ENCODE measurements around the gene MTG2.

DNA sequence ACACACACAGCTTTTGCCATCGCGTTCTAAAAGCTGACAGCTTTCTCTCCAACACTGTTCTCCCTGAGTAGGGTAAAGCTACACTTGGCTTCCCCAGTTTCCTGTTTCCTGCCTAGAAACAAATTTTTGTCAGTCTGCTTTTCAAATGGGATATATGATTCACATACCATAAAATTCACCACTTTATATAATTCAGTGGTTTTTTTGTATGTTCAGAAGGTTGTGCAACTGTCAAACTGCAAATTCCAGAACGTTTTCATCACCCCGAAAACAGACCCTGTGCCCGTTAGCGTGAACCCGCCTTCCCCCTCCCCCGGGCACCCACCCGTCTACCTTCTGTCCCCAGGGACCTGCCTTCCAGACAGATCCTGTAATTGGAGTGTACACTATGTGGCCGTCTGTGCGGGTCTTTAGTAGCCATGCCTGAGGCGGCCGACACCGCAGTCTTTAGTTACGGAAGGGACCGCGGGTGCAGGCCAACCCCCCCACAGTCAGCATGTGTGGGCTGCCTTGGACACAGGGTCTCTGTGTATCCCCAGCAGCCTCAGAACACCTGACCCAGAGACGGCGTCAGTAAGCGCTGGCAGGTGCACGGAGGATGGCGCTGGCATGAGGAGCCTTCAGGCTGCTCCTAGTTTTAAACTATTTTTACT, 20.7 kb downstream of the MTG2 start:
- TF ChIP-seq CTCF (conservative IDR thresholded peaks at IDR 0.05; ENCODE audit: low read depth in 2 of 2): no peak
- no peak for TF ChIP-seq POLR2AphosphoS5 (IDR thresholded peaks at IDR 0.05; ENCODE audit: low read depth)
- no peak for TF ChIP-seq EZH2 (IDR thresholded peaks at IDR 0.05; ENCODE audit: low read depth, unreplicated experiment)
- no peak for TF ChIP-seq ETS1 (IDR thresholded peaks at IDR 0.05)
- TF ChIP-seq EZH2phosphoT487 (IDR thresholded peaks at IDR 0.05; ENCODE audit: unreplicated experiment): no peak
- TF ChIP-seq CREB1 (CRISPR knock-in tag; IDR thresholded peaks at IDR 0.05; ENCODE audit: low read depth): no peak

Data from GM23338 (cell line).